Astrocyte (in vitro differentiated cells and primary cell): Measurements from ENCODE around the gene UBE2L6.

ENCODE experiments used
- EZH2 ChIP-seq: IDR thresholded peaks from 2 replicates; pipeline ENCODE4 v1.6.1; 2012; ENCODE audit warnings: mild to moderate bottlenecking, low read length, inconsistent platforms; ENCODE audit not compliant: insufficient read depth
- TF ChIP-seq, protein P1 (sequence below): IDR thresholded peaks from 2 replicates; pipeline ENCODE4 v1.5.1; 2011; ENCODE audit warnings: low read depth, mild to moderate bottlenecking, inconsistent platforms, low read length, moderate library complexity; ENCODE audit not compliant: insufficient read depth

DNA sequence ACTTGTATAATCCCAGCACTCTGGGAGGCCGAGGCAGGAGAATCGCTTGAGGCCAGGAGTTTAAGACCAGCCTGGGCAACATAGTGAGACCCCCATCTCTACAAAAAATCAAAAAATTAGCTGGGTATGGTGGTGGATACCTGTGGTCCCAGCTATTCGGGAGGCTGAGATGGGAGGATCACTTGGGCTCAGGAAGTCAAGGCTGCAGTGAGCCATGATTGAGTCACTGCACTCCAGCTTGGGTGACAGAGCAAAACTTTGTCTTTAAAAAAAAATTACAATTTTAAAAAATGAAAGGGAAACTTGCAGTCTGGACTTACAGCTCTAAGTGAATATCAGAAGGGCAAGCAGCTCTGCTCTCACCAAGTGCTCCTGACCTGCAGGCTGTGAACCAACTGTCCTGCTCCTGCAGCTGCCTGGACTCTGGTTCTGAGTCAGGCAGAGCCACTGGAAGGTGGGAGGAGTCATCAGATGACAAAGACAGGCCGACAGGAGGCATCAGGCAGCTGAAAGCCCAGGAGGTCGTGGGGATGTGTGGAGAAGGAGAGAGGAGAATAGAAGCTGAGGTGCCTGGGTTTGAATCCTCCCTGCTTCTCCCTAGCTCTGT is 20.5 kb downstream of the UBE2L6 start:
- TF ChIP-seq, protein P1, sequence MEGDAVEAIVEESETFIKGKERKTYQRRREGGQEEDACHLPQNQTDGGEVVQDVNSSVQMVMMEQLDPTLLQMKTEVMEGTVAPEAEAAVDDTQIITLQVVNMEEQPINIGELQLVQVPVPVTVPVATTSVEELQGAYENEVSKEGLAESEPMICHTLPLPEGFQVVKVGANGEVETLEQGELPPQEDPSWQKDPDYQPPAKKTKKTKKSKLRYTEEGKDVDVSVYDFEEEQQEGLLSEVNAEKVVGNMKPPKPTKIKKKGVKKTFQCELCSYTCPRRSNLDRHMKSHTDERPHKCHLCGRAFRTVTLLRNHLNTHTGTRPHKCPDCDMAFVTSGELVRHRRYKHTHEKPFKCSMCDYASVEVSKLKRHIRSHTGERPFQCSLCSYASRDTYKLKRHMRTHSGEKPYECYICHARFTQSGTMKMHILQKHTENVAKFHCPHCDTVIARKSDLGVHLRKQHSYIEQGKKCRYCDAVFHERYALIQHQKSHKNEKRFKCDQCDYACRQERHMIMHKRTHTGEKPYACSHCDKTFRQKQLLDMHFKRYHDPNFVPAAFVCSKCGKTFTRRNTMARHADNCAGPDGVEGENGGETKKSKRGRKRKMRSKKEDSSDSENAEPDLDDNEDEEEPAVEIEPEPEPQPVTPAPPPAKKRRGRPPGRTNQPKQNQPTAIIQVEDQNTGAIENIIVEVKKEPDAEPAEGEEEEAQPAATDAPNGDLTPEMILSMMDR: no peak
- TF ChIP-seq EZH2: no peak
